DMS153 treated with DMSO at 0.1 percent for 48 hours (cell line): ENCODE results near the gene RLF.

Experiments used
- DNase-seq: peaks from one replicate; lab custom pipeline; 2025; ENCODE audit not compliant: unreplicated experiment; lab: John Stamatoyannopoulos, UW

RLF gene

GRCh38 chr1:40226192-40226591 lies 65.0 kb downstream of the RLF start:
- DNase-seq: no peak

- DNase-seq: no peak
Measured at GRCh38 chr1:40232444-40232843, 71.3 kb downstream of the RLF start.

GRCh38 chr1:40239626-40240025 lies 78.4 kb downstream of the RLF start:
- DNase-seq: no peak

- DNase-seq: no peak
Measured at GRCh38 chr1:40240390-40240789, 79.2 kb downstream of the RLF start.

- DNase-seq: no peak
Measured at GRCh38 chr1:40241362-40241761, 80.2 kb downstream of the RLF start.

- no peak for DNase-seq
Measured at GRCh38 chr1:40243351-40243750, 82.2 kb downstream of the RLF start.

- DNase-seq: no peak
Measured at GRCh38 chr1:40244138-40244744, 83.1 kb downstream of the RLF start.

GRCh38 chr1:40245686-40246085 lies 84.5 kb downstream of the RLF start:
- DNase-seq: no peak

- no peak for DNase-seq
Measured at GRCh38 chr1:40247655-40248054, 86.5 kb downstream of the RLF start, which contains the start of gene TMCO2. TMCO2 (plus strand) TSS chr1:40247937; CDS start chr1:40247994, 57 bp downstream.

GRCh38 chr1:40248412-40248811 lies 87.2 kb downstream of the RLF start:
- no peak for DNase-seq

- no peak for DNase-seq
Measured at GRCh38 chr1:40251456-40251855, 90.3 kb downstream of the RLF start.

- DNase-seq: no peak
Measured at GRCh38 chr1:40252601-40253000, 91.4 kb downstream of the RLF start.

GRCh38 chr1:40255231-40255630 lies 94.0 kb downstream of the RLF start:
- DNase-seq: no peak

- DNase-seq: no peak
Measured at GRCh38 chr1:40256401-40257084, 95.4 kb downstream of the RLF start.

GRCh38 chr1:40257313-40257687 lies 96.1 kb downstream of the RLF start:
- peak; percentile 90 for DNase-seq

GRCh38 chr1:40257688-40258444 lies 96.7 kb downstream of the RLF start, which contains the start of gene ZMPSTE24:
ZMPSTE24 (plus strand) TSS chr1:40258236; CDS start chr1:40258272, 36 bp downstream.
- DNase-seq: peak; percentile 99

GRCh38 chr1:40258445-40258769 lies 97.2 kb downstream of the RLF start:
- no peak for DNase-seq

GRCh38 chr1:40264354-40264781 lies 103.2 kb downstream of the RLF start:
- DNase-seq: no peak

- DNase-seq: no peak
Measured at GRCh38 chr1:40265298-40265697, 104.1 kb downstream of the RLF start.

- DNase-seq: no peak
Measured at GRCh38 chr1:40265919-40266318, 104.7 kb downstream of the RLF start.

- DNase-seq: no peak
Measured at GRCh38 chr1:40266786-40267535, 105.8 kb downstream of the RLF start.
